GM12864 (cell line): ENCODE results near the gene SPATA31C1.

Experiments
- DNase-seq: peaks from one replicate; pipeline ENCODE4 v3.0.0-alpha.2; 2011; ENCODE audit warnings: low read depth
- H3K4me3 ChIP-seq: 2 replicates; pipeline ENCODE4 v1.5.1; 2011; ENCODE audit warnings: mild to moderate bottlenecking, low read depth, low read length, control low read depth
- TF ChIP-seq, protein P1 (sequence below): IDR thresholded peaks from 2 replicates; pipeline ENCODE4 v1.5.1; 2011; ENCODE audit warnings: low read depth, mild to moderate bottlenecking, moderate library complexity, low read length, control low read depth, inconsistent platforms; ENCODE audit errors: missing control alignments

Gene SPATA31C1

DNA sequence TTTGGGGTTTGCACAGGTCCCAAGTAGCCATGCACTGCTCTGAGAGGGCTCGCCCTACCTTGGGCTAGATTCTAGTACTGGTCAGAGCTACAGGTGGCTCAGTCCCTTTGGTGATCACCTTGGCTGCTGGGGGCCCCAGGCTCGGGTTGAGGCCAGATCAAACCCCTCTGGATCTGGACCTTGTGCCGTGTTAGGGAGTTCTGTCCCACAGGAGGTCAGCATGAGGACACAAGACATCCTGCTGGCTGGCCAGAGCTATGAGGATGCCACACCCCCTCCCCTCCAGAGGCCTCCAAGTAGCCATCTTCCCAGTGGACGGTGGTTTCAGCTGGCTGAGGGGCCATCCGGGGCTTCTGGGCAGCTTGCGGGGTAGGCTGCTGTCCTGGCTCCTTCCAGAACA is 46.0 kb downstream of the SPATA31C1 start:
- TF ChIP-seq, protein P1, sequence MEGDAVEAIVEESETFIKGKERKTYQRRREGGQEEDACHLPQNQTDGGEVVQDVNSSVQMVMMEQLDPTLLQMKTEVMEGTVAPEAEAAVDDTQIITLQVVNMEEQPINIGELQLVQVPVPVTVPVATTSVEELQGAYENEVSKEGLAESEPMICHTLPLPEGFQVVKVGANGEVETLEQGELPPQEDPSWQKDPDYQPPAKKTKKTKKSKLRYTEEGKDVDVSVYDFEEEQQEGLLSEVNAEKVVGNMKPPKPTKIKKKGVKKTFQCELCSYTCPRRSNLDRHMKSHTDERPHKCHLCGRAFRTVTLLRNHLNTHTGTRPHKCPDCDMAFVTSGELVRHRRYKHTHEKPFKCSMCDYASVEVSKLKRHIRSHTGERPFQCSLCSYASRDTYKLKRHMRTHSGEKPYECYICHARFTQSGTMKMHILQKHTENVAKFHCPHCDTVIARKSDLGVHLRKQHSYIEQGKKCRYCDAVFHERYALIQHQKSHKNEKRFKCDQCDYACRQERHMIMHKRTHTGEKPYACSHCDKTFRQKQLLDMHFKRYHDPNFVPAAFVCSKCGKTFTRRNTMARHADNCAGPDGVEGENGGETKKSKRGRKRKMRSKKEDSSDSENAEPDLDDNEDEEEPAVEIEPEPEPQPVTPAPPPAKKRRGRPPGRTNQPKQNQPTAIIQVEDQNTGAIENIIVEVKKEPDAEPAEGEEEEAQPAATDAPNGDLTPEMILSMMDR: no peak
- no peak for DNase-seq
- H3K4me3 ChIP-seq: no peak overlapping the region

DNA sequence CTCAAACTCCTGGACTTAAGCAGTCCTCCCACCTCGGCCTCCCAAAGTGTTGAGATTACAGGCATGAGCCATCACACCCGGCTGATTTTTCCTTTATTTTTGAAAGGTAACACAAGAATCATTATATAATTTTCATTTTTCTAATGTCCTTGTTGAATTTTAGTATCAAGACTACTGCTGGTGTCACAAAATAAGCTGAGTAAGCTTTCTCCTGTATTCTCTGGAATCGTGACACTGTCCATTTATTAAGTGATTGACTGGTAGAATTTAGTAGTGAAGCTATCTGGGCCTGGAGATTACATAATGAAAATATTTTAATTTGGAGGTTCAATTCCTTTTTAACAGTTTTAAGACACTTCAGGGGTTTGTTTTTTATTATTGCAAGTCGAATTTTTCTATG is 47.1 kb downstream of the SPATA31C1 start:
- TF ChIP-seq, protein P1: no peak
- no peak for DNase-seq
- no peak overlapping the region for H3K4me3 ChIP-seq

DNA sequence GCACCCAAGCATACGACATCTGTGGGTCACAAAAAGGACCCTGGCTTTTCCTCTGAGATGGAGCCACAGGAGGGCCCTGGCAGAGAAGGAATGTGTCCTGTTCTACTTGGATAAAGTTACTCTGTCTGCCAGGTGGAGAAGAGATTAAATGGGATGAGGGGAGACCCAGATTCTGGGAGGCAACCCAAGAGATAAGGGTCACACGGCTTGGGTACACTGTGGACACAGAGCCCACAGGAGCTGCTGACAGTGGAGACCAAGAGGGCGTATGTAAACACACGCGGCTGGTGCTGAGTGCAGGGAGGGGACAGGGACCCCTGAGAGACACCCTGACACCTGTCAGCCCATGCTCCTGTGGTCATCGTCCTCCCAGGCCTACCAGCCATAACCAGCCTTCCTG is 50.4 kb downstream of the SPATA31C1 start:
- TF ChIP-seq, protein P1: no peak
- no peak overlapping the region for H3K4me3 ChIP-seq
- DNase-seq: no peak

DNA sequence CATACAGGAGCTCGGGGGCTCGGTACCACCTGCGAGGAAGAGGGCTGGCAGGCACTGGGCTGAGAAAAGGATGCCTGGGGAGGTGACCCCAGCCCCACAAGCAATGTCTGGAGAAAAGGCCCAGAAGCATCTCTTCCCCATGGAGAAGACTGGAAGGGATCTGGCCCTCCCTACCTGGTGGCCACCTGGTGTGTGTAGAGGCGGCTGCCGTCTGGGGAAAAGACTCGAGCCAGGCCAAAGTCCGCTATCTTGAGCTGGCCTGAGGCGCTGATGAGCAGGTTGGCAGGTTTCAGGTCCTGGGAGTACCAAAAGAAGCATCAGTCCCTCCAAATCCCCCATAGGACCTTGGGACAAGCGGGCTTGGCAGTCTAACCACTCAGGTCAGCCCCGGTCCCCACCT is 52.8 kb downstream of the SPATA31C1 start:
- DNase-seq: no peak
- H3K4me3 ChIP-seq: no peak overlapping the region
- TF ChIP-seq, protein P1: no peak

DNA sequence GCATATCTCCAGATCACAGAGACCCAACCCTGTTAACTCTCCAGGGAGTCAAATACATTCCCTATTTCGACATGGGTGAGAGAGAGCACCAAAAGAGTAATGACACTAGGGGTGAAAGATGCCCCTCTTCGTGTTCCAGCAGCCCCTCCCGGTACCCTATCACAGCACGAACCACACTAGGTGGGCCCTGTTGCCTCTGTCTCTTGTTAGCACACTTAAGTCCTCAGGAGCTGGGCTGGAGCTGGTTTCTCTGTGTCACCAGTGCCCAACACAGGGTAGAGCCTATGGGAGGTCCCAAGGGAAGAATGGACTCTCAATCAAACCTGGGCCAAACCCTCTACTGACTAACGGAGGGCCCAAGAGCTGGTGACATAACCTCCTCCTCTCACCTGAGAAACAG is 55.4 kb downstream of the SPATA31C1 start:
- TF ChIP-seq, protein P1: no peak
- no peak for DNase-seq
- H3K4me3 ChIP-seq: no peak overlapping the region
